Fibroblast of pulmonary artery (primary cell): ENCODE data around the gene GMPR2.

Experiments
- DNase-seq: peaks from one replicate; pipeline ENCODE4 v3.0.0-alpha.2; 2010; ENCODE audit warnings: low read depth
- H3K4me3 ChIP-seq: replicated peaks from 2 replicates; pipeline ENCODE4 v1.5.1; 2011; ENCODE audit warnings: low read depth, mild to moderate bottlenecking, control low read depth, low read length, moderate library complexity
- TF ChIP-seq, protein P1 (sequence below): IDR thresholded peaks from 2 replicates; pipeline ENCODE4 v1.5.1; 2011; ENCODE audit warnings: mild to moderate bottlenecking, control low read depth, low read length, inconsistent platforms; ENCODE audit errors: missing control alignments

GMPR2 gene

DNA sequence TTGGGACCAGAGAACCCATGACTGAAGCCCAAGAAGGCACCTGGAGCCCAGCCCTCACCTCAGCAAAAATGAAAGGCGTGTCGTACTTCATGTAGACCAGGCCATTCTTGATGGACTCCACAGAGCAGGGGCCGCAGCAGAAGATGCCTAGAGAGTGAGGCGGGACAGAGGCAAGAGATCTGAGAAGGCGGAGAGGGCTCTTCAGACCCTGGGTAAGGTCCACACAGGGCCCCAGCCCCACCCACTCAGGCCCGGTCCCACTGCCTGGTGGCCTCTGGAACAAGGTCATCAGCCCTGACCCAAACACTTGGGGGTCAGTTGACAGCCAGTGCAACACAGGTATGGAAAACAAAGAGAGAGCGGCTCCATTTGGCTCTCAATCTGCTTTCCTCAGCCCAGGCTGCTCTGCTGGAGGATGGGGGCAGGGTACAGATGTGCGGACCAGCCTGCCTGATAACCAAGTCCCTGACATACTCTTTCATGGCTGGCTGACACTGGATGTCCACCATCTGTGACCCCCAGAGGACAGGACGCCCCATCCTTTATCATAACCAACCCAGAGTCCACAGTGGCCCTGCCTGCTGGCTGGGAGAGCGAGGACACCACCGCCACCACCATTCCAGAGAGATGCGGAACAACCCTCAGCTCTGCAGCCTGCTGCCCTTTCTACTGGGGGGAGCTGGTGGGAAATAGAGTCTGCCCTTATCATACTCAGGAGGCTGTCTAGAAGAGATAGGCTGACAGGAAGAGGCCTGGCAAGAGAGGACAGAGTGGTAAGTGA is 23.4 kb downstream of the GMPR2 start:
- H3K4me3 ChIP-seq: no peak overlapping the region
- TF ChIP-seq, protein P1, sequence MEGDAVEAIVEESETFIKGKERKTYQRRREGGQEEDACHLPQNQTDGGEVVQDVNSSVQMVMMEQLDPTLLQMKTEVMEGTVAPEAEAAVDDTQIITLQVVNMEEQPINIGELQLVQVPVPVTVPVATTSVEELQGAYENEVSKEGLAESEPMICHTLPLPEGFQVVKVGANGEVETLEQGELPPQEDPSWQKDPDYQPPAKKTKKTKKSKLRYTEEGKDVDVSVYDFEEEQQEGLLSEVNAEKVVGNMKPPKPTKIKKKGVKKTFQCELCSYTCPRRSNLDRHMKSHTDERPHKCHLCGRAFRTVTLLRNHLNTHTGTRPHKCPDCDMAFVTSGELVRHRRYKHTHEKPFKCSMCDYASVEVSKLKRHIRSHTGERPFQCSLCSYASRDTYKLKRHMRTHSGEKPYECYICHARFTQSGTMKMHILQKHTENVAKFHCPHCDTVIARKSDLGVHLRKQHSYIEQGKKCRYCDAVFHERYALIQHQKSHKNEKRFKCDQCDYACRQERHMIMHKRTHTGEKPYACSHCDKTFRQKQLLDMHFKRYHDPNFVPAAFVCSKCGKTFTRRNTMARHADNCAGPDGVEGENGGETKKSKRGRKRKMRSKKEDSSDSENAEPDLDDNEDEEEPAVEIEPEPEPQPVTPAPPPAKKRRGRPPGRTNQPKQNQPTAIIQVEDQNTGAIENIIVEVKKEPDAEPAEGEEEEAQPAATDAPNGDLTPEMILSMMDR: no peak
- no peak for DNase-seq

DNA sequence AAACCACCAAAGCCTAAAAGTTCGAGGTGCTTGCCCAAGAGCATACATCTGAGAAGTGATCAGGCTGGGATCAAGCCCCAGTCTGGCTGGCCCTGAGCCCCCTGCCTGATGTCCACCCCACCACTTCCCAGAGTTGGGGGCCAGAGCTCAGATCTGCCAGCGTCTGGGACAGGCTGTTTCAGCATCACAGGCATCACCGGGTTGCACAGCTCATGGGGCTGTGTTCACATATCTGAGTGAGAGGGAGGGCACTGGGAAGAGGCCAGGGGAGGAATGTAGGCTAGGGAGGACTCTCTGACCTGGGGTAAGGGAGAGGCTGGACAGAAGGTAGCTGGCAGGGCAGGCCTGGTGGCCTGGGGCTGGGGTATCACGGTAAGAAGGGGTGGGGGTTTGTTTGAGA is 24.2 kb downstream of the GMPR2 start:
- H3K4me3 ChIP-seq: no peak overlapping the region
- no peak for DNase-seq
- TF ChIP-seq, protein P1: no peak

GRCh38 chr14:24258119-24258518 is 25.4 kb downstream of the GMPR2 start:
- TF ChIP-seq, protein P1: no peak
- H3K4me3 ChIP-seq: no peak overlapping the region
- DNase-seq: no peak

- DNase-seq: no peak
- H3K4me3 ChIP-seq: no peak overlapping the region
- TF ChIP-seq, protein P1: no peak
Observed at GRCh38 chr14:24258548-24259265, 26.0 kb downstream of the GMPR2 start.

DNA sequence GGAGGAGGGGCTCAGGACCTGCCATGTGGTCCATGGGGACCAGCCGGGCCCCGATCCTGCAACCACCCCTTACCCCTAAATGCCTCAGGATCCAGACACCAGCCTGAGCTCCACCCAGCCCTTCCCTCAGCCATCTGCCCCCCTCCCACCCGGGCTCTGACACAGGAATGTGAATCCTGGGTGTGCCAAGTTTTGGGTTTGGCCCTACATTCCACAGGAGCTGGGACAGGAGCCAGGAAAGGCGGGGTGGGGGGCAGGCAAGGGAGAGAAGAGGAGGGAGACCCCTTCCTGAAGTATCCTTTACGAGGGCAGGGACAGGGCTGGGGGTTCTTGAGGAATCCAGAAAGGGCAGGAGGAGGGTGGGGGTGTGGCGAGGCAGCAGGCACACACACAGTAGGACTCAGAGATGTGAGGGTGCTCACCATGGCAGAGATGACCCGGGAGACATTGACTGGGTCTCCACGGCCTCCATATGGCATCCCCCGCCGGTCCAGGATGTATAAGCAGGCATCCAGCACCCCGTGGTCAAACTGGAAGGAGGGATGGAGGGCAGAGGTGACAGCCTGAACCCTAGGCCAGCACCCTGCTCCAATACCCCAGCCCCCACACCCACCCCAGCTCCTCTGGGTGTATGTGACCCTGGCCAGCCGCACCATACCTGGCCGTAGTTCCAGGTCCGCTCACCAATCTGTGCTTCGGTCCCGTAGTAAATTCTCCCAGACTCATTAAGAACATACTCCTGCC is 26.7 kb downstream of the GMPR2 start:
- TF ChIP-seq, protein P1: no peak
- DNase-seq: peak; percentile 49

GRCh38 chr14:24260026-24260779 is 27.5 kb downstream of the GMPR2 start:
- H3K4me3 ChIP-seq: no peak overlapping the region
- TF ChIP-seq, protein P1: no peak
- no peak for DNase-seq

More for the DNA sequence above, 26.7 kb downstream of the GMPR2 start:
- no peak overlapping the region for H3K4me3 ChIP-seq
